WTC11 (cell line): ENCODE results near the gene PREX1.
"Not testable (repeated sequence)": the region's sequence is repeated elsewhere in the genome, so short reads cannot be mapped to it uniquely, and the experiment has no call there.

Experiments used
- CTCF ChIP-seq: fragments of 200-600 bp; IDR thresholded peaks from 2 replicates; pipeline ENCODE4 v1.8.0; 2022; ENCODE audit warnings: antibody characterized with exemption
- ESRRA ChIP-seq: sonication (generic); formaldehyde crosslinking; IDR thresholded peaks from 2 replicates; pipeline ENCODE4 v1.8.1; 2022; ENCODE audit warnings: mild to moderate bottlenecking, missing genetic modification reagents, borderline replicate concordance
- HMGXB4 ChIP-seq: sonication (generic); formaldehyde crosslinking; IDR thresholded peaks from 2 replicates; pipeline ENCODE4 v1.8.1; 2023; ENCODE audit warnings: mild to moderate bottlenecking, moderate library complexity, missing genetic modification reagents
- USF1 ChIP-seq: sonication (generic); formaldehyde crosslinking; IDR thresholded peaks from 2 replicates; pipeline ENCODE4 v1.8.0; 2022; ENCODE audit warnings: mild to moderate bottlenecking, missing genetic modification reagents

- TF ChIP-seq CTCF; USF1; HMGXB4 (CRISPR knock-in tag); ESRRA (CRISPR knock-in tag): not testable (repeated sequence)
Observed at GRCh38 chr20:48775545-48775944, 52.3 kb downstream of the PREX1 start.
